Aorta (tissue), 5 donors: ENCODE results near the gene NUDT21. TPM values are rescaled to one million over a fixed set of nuclear protein-coding genes. Genes with fewer than 3 reads are reported as not detected.
A peak's percentile ranks its signal among the peaks of the same experiment; 100 is the strongest.

Experiments
- ATAC-seq: fragments of 200-7000 bp; cut with Tn5 transposase; one replicate; pipeline ENCODE4 v1.9.1; 2022; ENCODE audit warnings: moderate library complexity; ENCODE audit not compliant: low FRiP score
- DNase-seq, 2 donors: peaks; one replicate each; pipeline ENCODE4 v3.0.0-alpha.2; 2020
- H3K27ac ChIP-seq, 2 donors: one replicate each; pipeline ENCODE4 v1.5.1; 2013; ENCODE audit warnings: low read length in 2 of 2, mild to moderate bottlenecking in 2 of 2, moderate library complexity in 2 of 2, control low read depth in 1 of 2, inconsistent platforms in 1 of 2, low read depth in 1 of 2
- H3K27me3 ChIP-seq, 2 donors: one replicate each; pipeline ENCODE4 v1.6.1; 2013; ENCODE audit warnings: control low read depth in 1 of 2, low read length in 1 of 2, mild to moderate bottlenecking in 1 of 2, moderate library complexity in 1 of 2; ENCODE audit not compliant: insufficient read depth in 2 of 2, control insufficient read depth in 1 of 2
- H3K36me3 ChIP-seq, 2 donors: one replicate each; pipeline ENCODE4 v1.6.1; 2013; ENCODE audit warnings: control low read depth in 1 of 2, low read length in 1 of 2, mild to moderate bottlenecking in 1 of 2; ENCODE audit not compliant: insufficient read depth in 2 of 2, control insufficient read depth in 1 of 2
- H3K4me1 ChIP-seq, 2 donors: one replicate each; pipeline ENCODE4 v1.6.1; 2013; ENCODE audit warnings: low read length in 2 of 2, control low read depth in 1 of 2, mild to moderate bottlenecking in 1 of 2, moderate library complexity in 1 of 2; ENCODE audit not compliant: insufficient read depth in 2 of 2, control insufficient read depth in 1 of 2
- H3K4me3 ChIP-seq, 2 donors: one replicate each; pipeline ENCODE4 v1.5.1; 2013; ENCODE audit warnings: low read length in 2 of 2, control low read depth in 1 of 2, mild to moderate bottlenecking in 1 of 2
- H3K9me3 ChIP-seq: one replicate; pipeline ENCODE4 v1.6.1; 2013; ENCODE audit warnings: mild to moderate bottlenecking, low read length; ENCODE audit not compliant: control insufficient read depth
- whole genome bisulfite sequencing, 2 donors: extraction: QIAGEN DNeasy Blood & Tissue Kit; methylation state at CpG; one replicate each; pipeline ENCODE4 v1.1.7; 2013; 5-methylcytosine and 5-hydroxymethylcytosine counted together
- intact Hi-C, 2 donors: fragments of 100-400 bp; cut with DNase I; formaldehyde crosslinking; loops; one replicate each; pipeline versions ENCODE4 v1.14.2 to v1.15.0; 2022
- polyA plus RNA-seq, 2 donors: library from polyadenylated mRNA; stranded (reverse); fragments of 200-250 nt; gene quantifications; one replicate each; pipeline ENCODE4 v1.2.3, GENCODE V29; 2013
- total RNA-seq, 2 donors: library from RNA; stranded (reverse); fragmentation: NEBNext Ultra II Directional; extraction: Animal tissue kit (Norgen Biotek cat#: 25700); gene quantifications; one replicate each; pipeline ENCODE4 v1.2.1, GENCODE V29; 2021
- donor health status: healthy with polysubstance abuse.
- donor health status: Bipolar disorder and iron deficiency.
- donor health status: DM: no; HTN: no; CAD: no.
- donor health status: DM: no; HTN: no; CAD: no.
- donor health status: DM: yes; HTN: yes; CAD: no.

Gene NUDT21
- total and polyA plus RNA-seq, 4 donors: 21.0 to 79.3 (median 52.2) TPM

DNA sequence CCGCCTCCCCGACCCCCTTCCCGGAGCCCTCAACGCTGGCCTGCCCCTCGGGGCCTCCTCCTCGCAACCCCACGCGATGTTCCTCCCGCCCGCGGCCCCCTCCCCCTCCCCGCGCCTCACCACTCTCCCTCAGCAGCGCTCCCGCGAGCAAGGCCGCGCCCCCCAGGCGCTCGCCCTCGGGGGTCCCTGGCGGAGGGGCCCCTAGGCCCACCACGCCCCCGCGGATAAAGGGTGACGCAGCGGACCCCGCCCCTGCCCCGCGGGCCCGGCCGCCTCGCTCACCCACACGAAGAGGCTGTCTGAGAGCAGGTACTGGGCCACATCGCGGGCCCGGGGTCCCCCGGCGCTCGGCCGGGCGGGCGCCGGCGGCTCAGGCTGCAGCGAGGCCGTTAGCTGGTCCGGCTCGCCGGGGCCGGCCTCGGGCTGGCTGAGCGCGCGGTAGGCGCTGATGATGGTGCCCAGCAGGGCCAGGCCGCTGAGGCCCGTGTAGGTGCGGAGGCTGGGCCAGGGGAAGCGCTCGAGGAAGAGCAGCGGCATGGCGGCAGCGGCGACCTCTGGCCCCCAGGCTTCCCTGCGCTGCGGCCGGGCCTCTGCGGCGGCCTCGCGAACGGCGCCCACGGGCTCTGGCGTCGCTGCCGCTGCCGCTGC lies 26.2 kb downstream of the NUDT21 start:
- peak; percentile 55 to 85 for DNase-seq
- peak; percentile 34 for ATAC-seq
- 1% methylated on average over 27 to 79 of the region's 79 CpGs for WGBS, 2 donors
- peaks cover 0 to 16% of the 10 kb centered on the region in 2 donors for H3K4me1 ChIP-seq
- no peaks in the 10 kb centered on the region for H3K36me3 ChIP-seq
- H3K4me3 ChIP-seq: peak overlapping the region; percentile 98 to 100
- intact Hi-C loops: loop anchor here in 1 of 2 donors (10.0 kb wide), 1 partner anchor 230 kb away; the partner anchor contains the start of gene GNAO1
- peak overlapping the region; percentile 94 to 98 for H3K27ac ChIP-seq
- H3K27me3 ChIP-seq: no peaks in the 10 kb centered on the region
- H3K9me3 ChIP-seq: no peaks in the 10 kb centered on the region

DNA sequence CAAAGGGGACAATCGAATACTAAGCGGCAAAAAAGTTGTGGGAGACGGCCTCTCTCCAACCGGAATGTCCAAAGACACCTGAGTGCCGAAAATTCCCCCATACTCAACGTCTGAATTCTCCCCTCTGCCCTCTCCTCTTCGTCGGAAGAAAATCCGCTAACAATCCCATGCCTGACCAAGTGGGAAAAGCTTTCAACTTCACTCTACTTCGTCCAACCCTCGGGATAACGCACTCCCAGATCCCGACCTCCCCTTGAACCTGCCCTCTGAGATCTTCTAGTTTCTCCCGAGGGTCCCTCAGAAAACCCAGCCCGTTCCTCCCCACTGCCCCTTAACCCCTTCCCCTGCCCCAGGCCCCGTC lies 26.7 kb downstream of the NUDT21 start:
- DNase-seq: no peak
- ATAC-seq: peak; percentile 4
- intact Hi-C loops: loop anchor here in 1 of 2 donors (10.0 kb wide), 1 partner anchor 230 kb away; the partner anchor contains the start of gene GNAO1
- Histone ChIP-seq H3K9me3 (no peaks in the 10 kb centered on the region), H3K4me3 (peak overlapping the region; percentile 98 to 100), H3K36me3 (no peaks in the 10 kb centered on the region), H3K27ac (peak overlapping the region in 1 of 2 donors; percentile 94), H3K4me1 (peaks cover 0 to 16% of the 10 kb centered on the region in 2 donors), H3K27me3 (no peaks in the 10 kb centered on the region)
- 0 to 1% methylated on average over 16 of the region's 16 CpGs for WGBS, 2 donors

DNA sequence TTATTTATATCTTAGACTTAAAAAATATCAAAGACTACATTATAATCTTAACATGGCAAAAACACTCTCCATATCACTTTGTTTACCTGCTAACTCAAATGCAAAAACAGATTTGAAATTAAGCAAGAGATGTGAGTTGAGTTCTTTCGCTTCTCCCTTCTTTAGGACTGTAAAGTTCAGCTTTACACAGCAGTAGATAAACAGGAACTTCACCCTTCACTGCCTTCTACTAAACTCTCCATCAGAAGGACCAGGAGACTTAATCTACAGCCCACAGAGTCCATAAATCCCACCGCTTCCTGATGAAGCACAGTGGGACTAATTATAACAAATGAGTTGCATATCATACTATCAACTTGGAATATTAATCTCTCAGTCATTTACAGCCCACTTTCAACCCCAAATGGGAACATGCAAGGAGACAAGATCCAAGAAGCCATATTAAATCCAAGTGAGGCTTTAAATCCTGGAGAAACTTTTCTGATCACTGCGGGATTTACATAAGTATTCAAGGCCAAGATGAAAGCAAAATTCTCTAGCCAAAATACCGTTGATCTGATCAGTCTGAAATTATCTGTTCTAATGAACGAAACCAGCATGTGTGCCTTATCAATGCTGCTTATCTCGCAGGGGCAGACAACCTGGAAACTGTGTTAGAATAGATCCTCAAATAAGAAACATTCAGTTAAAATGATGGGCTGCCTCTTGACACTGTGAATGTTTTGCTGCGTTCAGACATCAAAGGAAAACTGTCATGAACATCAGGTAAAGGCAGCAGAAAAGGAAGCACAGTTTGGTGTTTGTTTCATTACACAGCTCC lies 27.3 kb downstream of the NUDT21 start:
- 18 to 21% methylated on average over 7 of the region's 7 CpGs for WGBS, 2 donors

DNA sequence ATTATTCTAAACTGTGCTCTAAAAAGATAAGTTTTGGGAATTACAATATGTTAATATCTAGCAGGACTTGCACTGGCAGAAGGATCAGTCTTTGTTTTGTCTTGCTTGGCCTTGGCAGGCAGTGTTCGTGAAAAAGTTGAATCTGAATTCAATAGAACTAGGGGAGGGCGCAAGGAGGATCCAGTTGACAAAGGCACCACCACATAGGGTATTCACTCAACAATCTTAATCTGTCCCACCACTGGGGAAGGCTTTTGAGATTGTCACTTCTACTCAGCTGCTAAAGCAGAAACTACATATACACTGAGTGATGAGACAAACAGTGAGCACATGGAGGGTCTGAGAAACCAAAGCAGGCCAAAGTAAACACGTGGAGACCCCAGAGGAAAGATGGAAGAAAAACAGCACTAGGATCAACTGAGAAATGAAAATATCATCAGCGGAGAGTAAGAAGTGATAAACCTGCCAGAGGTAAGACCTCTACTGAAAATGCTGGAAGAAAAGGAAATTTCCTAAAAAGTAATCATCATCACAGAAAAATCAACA lies 28.2 kb downstream of the NUDT21 start:
- WGBS, 2 donors: 25 to 34% methylated on average over 4 of the region's 4 CpGs
- DNase-seq (no peak), ATAC-seq (no peak)
- Histone ChIP-seq H3K4me3 (no peak overlapping the region), H3K27me3 (no peaks in the 10 kb centered on the region), H3K9me3 (no peaks in the 10 kb centered on the region), H3K4me1 (peaks cover 0 to 16% of the 10 kb centered on the region in 2 donors), H3K36me3 (no peaks in the 10 kb centered on the region), H3K27ac (no peak overlapping the region)
- intact Hi-C loops: loop anchor here in 1 of 2 donors (10.0 kb wide), 1 partner anchor 228 kb away; the partner anchor contains the start of gene GNAO1

More for the DNA sequence above, 27.3 kb downstream of the NUDT21 start:
- no peak for DNase-seq
- Histone ChIP-seq H3K36me3 (no peaks in the 10 kb centered on the region), H3K9me3 (no peaks in the 10 kb centered on the region), H3K27me3 (no peaks in the 10 kb centered on the region), H3K27ac (no peak overlapping the region), H3K4me1 (peaks cover 0 to 16% of the 10 kb centered on the region in 2 donors), H3K4me3 (peak overlapping the region; percentile 98 to 100)
- intact Hi-C loops: loop anchor here in 1 of 2 donors (10.0 kb wide), 1 partner anchor 229 kb away; the partner anchor contains the start of gene GNAO1
- ATAC-seq: no peak

DNA sequence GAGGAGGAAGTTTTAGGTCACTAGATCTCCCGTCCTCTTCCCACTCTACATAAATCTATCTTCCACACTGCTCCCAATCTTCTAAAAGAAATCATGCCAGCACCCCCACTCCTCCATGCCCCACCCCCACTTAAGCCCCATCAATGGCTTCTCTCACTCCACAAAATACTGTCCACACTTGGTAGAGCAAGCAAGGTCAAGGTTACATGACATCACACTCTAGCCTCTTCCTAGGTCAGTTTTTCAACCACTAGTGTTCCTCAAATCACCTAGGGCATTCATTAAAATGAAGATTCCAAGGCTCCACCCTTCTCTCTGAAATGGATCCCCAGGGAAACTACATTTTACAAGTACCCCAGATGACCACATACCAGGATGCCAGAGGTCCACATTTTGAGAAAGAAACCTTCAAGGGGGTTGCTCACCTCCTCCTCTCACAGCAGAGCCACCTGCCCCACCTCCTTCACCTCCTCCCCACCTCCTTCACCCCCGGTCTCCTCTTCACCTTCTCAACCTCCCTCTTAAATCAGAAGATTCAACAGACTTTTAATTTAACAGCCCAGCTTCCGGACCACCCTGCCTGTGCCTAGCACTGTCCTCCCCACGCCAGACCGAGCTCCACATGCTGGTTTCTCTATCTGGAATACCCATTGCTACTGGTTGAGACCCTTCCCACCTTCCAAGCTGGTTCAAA lies 29.0 kb downstream of the NUDT21 start:
- Histone ChIP-seq H3K4me3 (no peak overlapping the region), H3K9me3 (no peaks in the 10 kb centered on the region), H3K36me3 (no peaks in the 10 kb centered on the region), H3K27me3 (no peaks in the 10 kb centered on the region), H3K27ac (no peak overlapping the region), H3K4me1 (peaks cover 0 to 16% of the 10 kb centered on the region in 2 donors)
- intact Hi-C loops: loop anchor here in 1 of 2 donors (10.0 kb wide), 1 partner anchor 227 kb away; the partner anchor contains the start of gene GNAO1
- ATAC-seq (no peak), DNase-seq (no peak)
- 87 to 89% methylated on average over 5 of the region's 5 CpGs for WGBS, 2 donors

DNA sequence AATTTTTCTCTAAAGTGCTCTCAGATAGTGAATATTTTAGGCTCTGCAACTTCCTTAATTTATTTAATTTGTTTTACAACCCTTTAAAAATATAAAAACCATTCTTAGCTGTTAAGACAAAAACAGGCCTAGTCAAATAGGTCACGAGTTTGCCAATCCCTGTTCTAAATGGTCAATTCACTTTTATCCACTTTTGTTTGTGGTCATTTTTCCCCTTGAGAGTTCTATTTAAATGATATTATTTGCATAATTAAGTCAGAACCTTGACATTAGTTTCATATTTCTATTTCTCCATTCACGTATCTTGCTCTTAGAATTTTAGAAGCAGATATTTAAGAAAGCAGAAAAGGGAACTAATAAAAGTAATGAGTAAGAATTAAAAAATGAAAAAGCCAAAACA lies 29.8 kb downstream of the NUDT21 start:
- no peaks in the 10 kb centered on the region for H3K9me3 ChIP-seq
- intact Hi-C loops: loop anchor here in 1 of 2 donors (10.0 kb wide), 1 partner anchor 227 kb away; the partner anchor contains the start of gene GNAO1
- H3K27ac ChIP-seq: no peak overlapping the region
- 81 to 90% methylated on average over 2 of the region's 2 CpGs for WGBS, 2 donors
- ATAC-seq: no peak
- no peak overlapping the region for H3K4me3 ChIP-seq
- no peaks in the 10 kb centered on the region for H3K36me3 ChIP-seq
- H3K4me1 ChIP-seq: peaks cover 0 to 16% of the 10 kb centered on the region in 2 donors
- no peak for DNase-seq
- no peaks in the 10 kb centered on the region for H3K27me3 ChIP-seq

DNA sequence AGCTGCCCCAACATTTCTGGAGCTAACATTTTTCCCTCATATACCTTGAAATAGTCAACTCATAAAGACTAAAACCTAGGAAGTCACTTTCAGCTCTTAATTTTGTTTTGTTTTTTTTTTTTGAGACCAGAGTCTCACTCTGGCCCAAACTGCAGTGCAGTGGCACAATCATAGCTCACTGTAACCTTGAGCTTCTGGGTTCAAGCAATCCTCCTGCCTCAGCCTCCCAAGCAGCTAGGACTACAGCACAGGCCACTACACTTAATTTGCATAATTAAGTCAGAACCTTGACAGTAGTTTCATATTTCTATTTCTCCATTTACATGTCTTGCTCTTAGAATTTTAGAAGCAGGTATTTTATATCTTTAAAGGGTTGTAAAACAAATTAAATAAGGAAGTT lies 30.5 kb downstream of the NUDT21 start:
- Histone ChIP-seq H3K36me3 (no peaks in the 10 kb centered on the region), H3K4me1 (peaks cover 0 to 16% of the 10 kb centered on the region in 2 donors), H3K27me3 (no peaks in the 10 kb centered on the region), H3K9me3 (no peaks in the 10 kb centered on the region), H3K4me3 (no peak overlapping the region), H3K27ac (no peak overlapping the region)
- no peak for DNase-seq
- intact Hi-C loops: loop anchor here in 1 of 2 donors (10.0 kb wide), 1 partner anchor 226 kb away; the partner anchor contains the start of gene GNAO1
- ATAC-seq: no peak
